Measurements from ENCODE around the gene UBIAD1.
"Not testable (repeated sequence)": the region's sequence is repeated elsewhere in the genome, so short reads cannot be mapped to it uniquely, and the experiment has no call there.

UBIAD1 gene

DNA sequence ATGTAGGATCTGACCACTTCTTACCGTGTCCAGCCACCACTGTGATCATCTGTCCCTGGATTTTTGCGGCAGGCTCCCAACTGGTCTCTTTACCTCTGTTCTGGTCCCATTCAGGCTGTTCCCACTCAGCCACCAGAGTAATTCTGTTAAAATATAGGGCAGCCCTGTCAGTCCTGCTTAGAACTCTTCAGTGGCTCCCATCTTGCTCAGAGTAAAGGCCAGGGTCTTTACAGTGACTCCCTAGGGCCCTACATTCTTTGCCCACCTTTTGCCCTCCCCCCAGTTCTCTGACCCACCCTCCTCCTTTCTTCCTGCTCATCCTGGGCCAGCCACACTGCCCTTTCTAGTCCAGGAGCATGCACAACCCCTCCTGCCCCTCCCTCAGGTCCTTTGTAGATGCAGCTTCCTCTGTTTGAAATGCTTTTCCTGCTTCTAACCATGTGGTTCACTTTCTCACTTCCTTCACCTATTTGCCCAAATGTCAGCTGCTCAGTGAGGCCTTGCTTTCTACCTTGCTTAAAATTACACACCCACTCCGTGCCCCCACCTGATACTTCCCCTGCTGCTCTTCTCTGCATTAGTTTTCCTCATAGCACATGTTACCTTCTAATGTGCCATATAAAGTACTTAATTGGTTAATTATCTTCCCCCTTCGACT, 7.8 kb downstream of the UBIAD1 start:
- FAIRE-seq = no peak

- FAIRE-seq = no peak
These were observed 8.7 kb downstream of the UBIAD1 start for GRCh38 chr1:11281518-11282331.

- no peak for FAIRE-seq
These were observed 10.2 kb downstream of the UBIAD1 start for GRCh38 chr1:11283151-11283550.

- FAIRE-seq = no peak
These were observed 11.8 kb downstream of the UBIAD1 start for GRCh38 chr1:11284784-11285183.

DNA sequence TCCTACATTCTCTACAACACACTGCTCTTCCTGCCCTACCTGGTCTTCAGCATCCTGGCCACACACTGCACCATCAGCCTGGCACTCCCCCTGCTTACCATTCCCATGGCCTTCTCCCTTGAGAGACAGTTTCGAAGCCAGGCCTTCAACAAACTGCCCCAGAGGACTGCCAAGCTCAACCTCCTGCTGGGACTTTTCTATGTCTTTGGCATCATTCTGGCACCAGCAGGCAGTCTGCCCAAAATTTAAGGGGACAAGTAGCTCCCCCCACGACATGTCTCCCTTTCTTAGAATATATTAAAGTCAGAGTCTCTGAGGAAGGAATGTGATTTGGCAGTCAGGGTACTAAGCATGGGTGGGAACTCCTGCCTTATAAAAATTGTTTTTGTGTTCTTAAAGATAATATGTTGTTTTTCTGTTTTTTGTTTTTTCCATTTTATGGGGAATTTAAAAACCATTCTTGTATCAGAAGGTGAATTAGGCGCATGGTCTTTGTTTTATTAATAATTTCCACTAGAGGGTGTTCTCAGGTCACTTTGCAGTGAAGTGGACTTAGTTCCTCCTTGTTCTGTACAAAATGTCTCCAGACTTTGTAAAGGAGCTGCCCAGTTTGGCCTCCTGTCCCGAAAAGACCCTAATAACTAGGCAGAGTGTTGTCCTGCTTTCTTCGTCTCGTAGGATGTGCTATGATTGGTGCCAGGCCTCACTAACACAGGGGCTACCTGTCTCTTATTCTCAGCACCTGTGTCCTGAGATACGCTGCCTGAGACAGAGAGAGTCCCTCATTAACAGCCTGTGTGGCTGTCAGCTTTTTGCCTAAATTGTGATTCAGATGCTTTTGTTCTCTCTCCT, 13.1 kb downstream of the UBIAD1 start:
- FAIRE-seq = no peak

DNA sequence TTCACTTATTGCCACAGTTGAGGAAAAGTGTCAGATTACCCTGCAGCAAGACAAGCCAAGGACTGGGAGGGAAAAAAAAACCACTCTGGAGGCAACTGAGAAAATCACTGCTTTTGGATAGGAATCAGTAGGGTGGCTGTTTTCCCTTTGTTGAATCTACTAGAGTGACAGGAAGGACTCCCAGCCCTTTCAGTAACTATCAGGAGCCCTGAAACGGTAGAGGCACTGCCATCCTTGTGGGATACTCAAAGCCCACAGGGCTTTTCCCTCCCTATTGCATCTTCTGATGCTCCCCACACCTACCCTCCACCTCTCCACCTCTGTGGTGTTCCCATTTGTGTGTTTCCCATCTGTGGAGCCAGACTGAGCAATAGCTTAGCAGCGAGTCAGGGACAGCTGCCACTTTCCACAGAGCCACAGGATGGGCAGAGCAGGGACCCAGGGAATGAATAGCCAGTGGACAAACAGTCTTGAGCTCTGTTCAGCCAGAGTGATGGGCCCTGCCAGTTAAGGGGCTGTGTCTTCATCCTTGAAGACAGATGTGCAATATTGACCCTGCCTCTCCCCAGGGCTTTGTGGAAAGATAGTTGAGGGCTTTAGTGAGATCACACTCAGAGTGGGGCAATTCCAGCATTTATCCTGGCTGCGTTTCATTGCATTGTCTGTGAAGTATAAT, 13.9 kb downstream of the UBIAD1 start:
- FAIRE-seq = no peak

GRCh38 chr1:11289064-11289463, 16.1 kb downstream of the UBIAD1 start:
- no peak for FAIRE-seq

DNA sequence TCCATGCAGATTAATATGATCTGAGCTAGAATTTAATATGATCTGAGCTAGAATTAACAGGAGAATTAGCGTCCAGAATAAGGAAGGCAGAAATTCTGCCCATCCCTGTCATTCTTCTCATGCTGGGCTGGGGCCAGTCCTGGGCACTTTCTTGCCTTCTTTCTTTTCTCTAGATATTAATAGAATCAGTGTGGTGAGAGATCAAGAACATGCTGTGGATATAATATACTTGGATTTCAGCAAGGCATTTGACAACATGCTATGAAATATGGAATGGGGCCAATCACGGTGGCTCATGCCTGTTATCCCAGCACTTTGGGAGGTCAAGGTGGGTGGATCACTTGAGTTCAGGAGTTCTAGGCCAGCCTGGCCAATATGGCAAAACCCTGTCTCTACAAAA, 18.1 kb downstream of the UBIAD1 start:
- no peak for FAIRE-seq

GRCh38 chr1:11293856-11294255, 20.9 kb downstream of the UBIAD1 start:
- no peak for FAIRE-seq

GRCh38 chr1:11294951-11295350, 22.0 kb downstream of the UBIAD1 start:
- no peak for FAIRE-seq

DNA sequence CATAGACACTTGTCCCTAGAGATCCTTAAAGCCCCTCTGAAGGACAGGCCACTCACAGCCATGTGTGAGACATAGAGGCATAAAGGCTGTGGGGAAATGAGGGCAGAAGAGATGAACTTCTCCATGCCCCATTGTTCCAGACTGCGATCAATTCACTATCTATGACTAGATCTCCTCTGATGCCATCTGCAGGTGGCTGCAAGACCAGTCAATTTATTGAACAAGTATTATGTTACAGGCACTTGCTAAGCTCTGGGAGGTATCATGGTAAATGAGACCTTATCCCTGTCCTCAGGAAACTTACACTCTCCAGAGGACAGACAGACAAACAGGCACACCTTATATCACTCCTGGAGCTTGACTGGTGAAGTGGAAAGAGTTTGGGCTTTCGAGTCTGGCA, 22.9 kb downstream of the UBIAD1 start:
- FAIRE-seq = no peak

GRCh38 chr1:11297774-11298173, 24.8 kb downstream of the UBIAD1 start:
- FAIRE-seq = not testable (repeated sequence)

- no peak for FAIRE-seq
These were observed 25.6 kb downstream of the UBIAD1 start for GRCh38 chr1:11298390-11299224.

GRCh38 chr1:11299225-11299574, 26.2 kb downstream of the UBIAD1 start:
- no peak for FAIRE-seq

GRCh38 chr1:11301601-11302000, 28.6 kb downstream of the UBIAD1 start:
- no peak for FAIRE-seq

- no peak for FAIRE-seq
These were observed 29.4 kb downstream of the UBIAD1 start for GRCh38 chr1:11302366-11302765.

DNA sequence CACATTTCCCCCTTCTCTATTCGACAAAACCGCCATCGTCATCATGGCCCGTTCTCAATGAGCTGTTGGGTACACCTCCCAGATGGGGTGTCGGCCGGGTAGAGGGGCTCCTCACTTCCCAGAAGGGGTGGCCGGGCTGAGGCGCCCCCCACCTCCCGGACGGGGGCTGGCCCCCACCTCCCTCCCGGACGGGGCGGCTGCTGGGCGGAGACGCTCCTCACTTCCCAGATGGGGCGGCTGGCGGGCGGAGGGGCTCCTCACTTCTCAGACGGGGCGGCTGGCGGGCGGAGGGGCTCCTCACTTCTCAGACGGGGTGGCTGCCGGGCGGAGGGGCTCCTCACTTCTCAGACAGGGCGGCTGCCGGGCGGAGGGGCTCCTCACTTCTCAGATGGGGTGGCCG, 32.5 kb downstream of the UBIAD1 start:
- FAIRE-seq = not testable (repeated sequence)

GRCh38 chr1:11307852-11308251, 34.9 kb downstream of the UBIAD1 start:
- no peak for FAIRE-seq

DNA sequence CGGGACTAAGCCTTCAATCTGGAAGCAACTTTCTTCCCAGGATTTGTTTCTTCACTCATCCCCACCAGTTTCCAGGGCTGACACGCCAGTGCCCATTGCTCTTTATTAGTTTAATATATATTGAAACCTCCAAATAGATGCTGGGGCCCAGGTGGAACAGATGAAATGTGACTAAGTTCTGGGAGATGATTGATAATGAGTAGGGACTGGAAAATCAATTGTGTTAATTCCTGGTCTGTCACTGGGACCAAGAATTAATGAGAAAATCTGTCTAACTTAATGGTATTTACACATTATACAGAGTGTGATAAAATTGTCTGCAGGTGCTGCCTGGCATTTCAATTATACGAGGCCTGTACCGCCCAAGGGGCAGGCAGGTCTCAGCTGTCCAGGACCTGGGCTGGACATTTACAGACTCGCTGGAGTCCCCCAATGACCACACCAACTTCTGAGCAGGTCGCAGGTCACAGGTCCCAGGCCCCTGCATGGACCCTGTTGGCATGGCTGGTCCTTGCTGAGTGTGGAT, 35.8 kb downstream of the UBIAD1 start:
- no peak for FAIRE-seq

- FAIRE-seq = no peak
These were observed 36.4 kb downstream of the UBIAD1 start for GRCh38 chr1:11309385-11309784.

- FAIRE-seq = no peak
These were observed 39.1 kb downstream of the UBIAD1 start for GRCh38 chr1:11311816-11312755.
